ENCODE results near the gene MRPL28. TPM values are rescaled to one million over a fixed set of nuclear protein-coding genes. Genes with fewer than 3 reads are reported as not detected.

MRPL28 gene
- total and polyA plus RNA-seq, 2 donors (not counting 3 experiments of a cell fraction or from before 2014, with no cell fraction given): 104 to 180 TPM

- Histone ChIP-seq H3K79me2 (ENCODE audit: control insufficient read depth, insufficient read depth, low read length) (no peaks in the 10 kb centered on the region), H3K4me3 (replicated peaks in 1 of 3; ENCODE audit: insufficient read depth in 1 of 3, low read depth in 1 of 3, low read length in 3 of 3) (no peak overlapping the region), H3K9ac (replicated peaks; ENCODE audit: extremely low read depth, insufficient read depth, low read length) (peak overlapping the region; percentile 29), H2AFZ (ENCODE audit: low read depth, low read length) (no peak overlapping the region), H3K4me2 (ENCODE audit: insufficient read depth, low read length) (peak overlapping the region; percentile 31), H3K9me1 (replicated peaks; ENCODE audit: control insufficient read depth, extremely low read depth, insufficient read depth, low read length) (no peaks in the 10 kb centered on the region), H3K27me3 (ENCODE audit: control insufficient read depth in 2 of 2, insufficient read depth in 2 of 2, low read length in 2 of 2) (no peaks in the 10 kb centered on the region), H3K9me3 (replicated peaks; ENCODE audit: control insufficient read depth, insufficient read depth, low read length) (no peaks in the 10 kb centered on the region), H3K36me3 (ENCODE audit: control insufficient read depth in 2 of 2, extremely low read depth in 1 of 2, insufficient read depth in 2 of 2, low read length in 2 of 2) (peaks cover 7 to 49% of the 10 kb centered on the region in 2 experiments), H3K4me1 (ENCODE audit: control insufficient read depth, extremely low read depth, insufficient read depth, low read length) (peaks cover 8% of the 10 kb centered on the region), H4K20me1 (replicated peaks; ENCODE audit: control insufficient read depth, extremely low read depth, insufficient read depth, low read length) (no peaks in the 10 kb centered on the region), H3K27ac (ENCODE audit: insufficient read depth, low read depth, low read length) (no peak overlapping the region)
- no TSS peak for BruUV-seq (replicated peaks)
- ChIA-PET CTCF (interaction anchor here (0.6 to 1.8 kb wide), 6 partner anchors 9 to 266 kb away, joined by 3 to 13 read pairs (median 4); partner anchors contain the start of gene DECR2), POLR2A (no interaction called here)
- no peak for FAIRE-seq
- dilution Hi-C loops (cut with MboI; ENCODE audit: extremely low pct_ligation_motif_present, low sequenced_read_pairs): no loop called here
- intact Hi-C loops (cut with micrococcal nuclease): loop anchor here (1.0 kb wide), 2 partner anchors 10 to 18 kb away; partner anchors contain the start of gene PGAP6
- DNase-seq (ENCODE audit: low read depth, low spot score): no peak
- TF ChIP-seq POLR2AphosphoS5 (IDR thresholded peaks at IDR 0.05; ENCODE audit: insufficient read depth, low read depth, low read length) (no peak), MAX (IDR thresholded peaks at IDR 0.05; ENCODE audit: insufficient read depth, insufficient read length) (no peak), JUN (IDR thresholded peaks at IDR 0.05; ENCODE audit: borderline replicate concordance, insufficient read depth, insufficient read length, low read depth) (no peak), CTCF (IDR thresholded peaks at IDR 0.05; ENCODE audit: extremely low read depth in 1 of 2, insufficient read depth in 1 of 2, low read depth in 1 of 2, low read length in 2 of 2) (no peak), MYC (IDR thresholded peaks at IDR 0.05; ENCODE audit: low read depth, low read length) (no peak), POLR2A (IDR thresholded peaks at IDR 0.05; ENCODE audit: low read depth, low read length) (no peak), EZH2 (IDR thresholded peaks at IDR 0.05; ENCODE audit: borderline replicate concordance, low read depth, low read length, severe bottlenecking) (no peak), GATA2 (IDR thresholded peaks at IDR 0.05; ENCODE audit: insufficient read depth, insufficient read length, low read depth, low read length) (no peak), FOS (IDR thresholded peaks at IDR 0.05; ENCODE audit: borderline replicate concordance, insufficient read depth, low read length) (no peak)
Observed at GRCh38 chr16:370979-371514, 709 bp upstream of the MRPL28 start.

Data from endothelial cell of umbilical vein (primary cell).